Type B pancreatic cell (in vitro differentiated cells): Measurements from ENCODE around the gene SPOP. TPM values are rescaled to one million over a fixed set of nuclear protein-coding genes. Genes with fewer than 3 reads are reported as not detected.
"Not testable (repeated sequence)": the region's sequence is repeated elsewhere in the genome, so short reads cannot be mapped to it uniquely, and the experiment has no call there.

Experiments
- DNase-seq: peaks from one replicate; pipeline ENCODE4 v3.0.0; 2021; ENCODE audit warnings: mixed read lengths; ENCODE audit not compliant: unreplicated experiment; ENCODE audit errors: extremely low spot score
- H3K27ac Mint-ChIP-seq: 2 replicates; pipeline ENCODE4 v1.8.0; 2021; ENCODE audit warnings: mild to moderate bottlenecking, mixed read lengths
- H3K27me3 Mint-ChIP-seq: 2 replicates; pipeline ENCODE4 v1.8.0; 2021; ENCODE audit warnings: mixed read lengths
- H3K36me3 Mint-ChIP-seq: 2 replicates; pipeline ENCODE4 v1.8.0; 2021; ENCODE audit warnings: mixed read lengths
- H3K4me1 Mint-ChIP-seq: one replicate; pipeline ENCODE4 v1.8.0; 2021; ENCODE audit warnings: mixed read lengths; ENCODE audit not compliant: unreplicated experiment
- H3K4me3 Mint-ChIP-seq: 2 replicates; pipeline ENCODE4 v1.8.0; 2021; ENCODE audit warnings: mild to moderate bottlenecking, mixed read lengths
- H3K9me3 Mint-ChIP-seq: 2 replicates; pipeline ENCODE4 v1.8.0; 2021; ENCODE audit warnings: mixed read lengths
- total RNA-seq: library from RNA; stranded (reverse); gene quantifications from 2 replicates; pipeline ENCODE4 v1.2.1, GENCODE V29; 2021; ENCODE audit warnings: low replicate concordance
- TF ChIP-seq, protein P1 (sequence below): fragments of 200-600 bp; sonication (generic); conservative IDR thresholded peaks from 2 replicates; pipeline ENCODE4 v1.5.0; 2021; ENCODE audit warnings: antibody characterized with exemption, mild to moderate bottlenecking

SPOP gene
- total RNA-seq, 1 donor from 2014 or later, result 67.7 TPM

- no peak for DNase-seq
- H3K27me3 Mint-ChIP-seq, result peaks cover 6% of the 10 kb centered on the region
- TF ChIP-seq, protein P1, sequence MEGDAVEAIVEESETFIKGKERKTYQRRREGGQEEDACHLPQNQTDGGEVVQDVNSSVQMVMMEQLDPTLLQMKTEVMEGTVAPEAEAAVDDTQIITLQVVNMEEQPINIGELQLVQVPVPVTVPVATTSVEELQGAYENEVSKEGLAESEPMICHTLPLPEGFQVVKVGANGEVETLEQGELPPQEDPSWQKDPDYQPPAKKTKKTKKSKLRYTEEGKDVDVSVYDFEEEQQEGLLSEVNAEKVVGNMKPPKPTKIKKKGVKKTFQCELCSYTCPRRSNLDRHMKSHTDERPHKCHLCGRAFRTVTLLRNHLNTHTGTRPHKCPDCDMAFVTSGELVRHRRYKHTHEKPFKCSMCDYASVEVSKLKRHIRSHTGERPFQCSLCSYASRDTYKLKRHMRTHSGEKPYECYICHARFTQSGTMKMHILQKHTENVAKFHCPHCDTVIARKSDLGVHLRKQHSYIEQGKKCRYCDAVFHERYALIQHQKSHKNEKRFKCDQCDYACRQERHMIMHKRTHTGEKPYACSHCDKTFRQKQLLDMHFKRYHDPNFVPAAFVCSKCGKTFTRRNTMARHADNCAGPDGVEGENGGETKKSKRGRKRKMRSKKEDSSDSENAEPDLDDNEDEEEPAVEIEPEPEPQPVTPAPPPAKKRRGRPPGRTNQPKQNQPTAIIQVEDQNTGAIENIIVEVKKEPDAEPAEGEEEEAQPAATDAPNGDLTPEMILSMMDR, result no peak
- H3K4me3 Mint-ChIP-seq, result peak overlapping the region; percentile 98
- peaks cover 31% of the 10 kb centered on the region for H3K4me1 Mint-ChIP-seq
- H3K27ac Mint-ChIP-seq, result peak overlapping the region; percentile 98
- H3K36me3 Mint-ChIP-seq, result peaks cover 21% of the 10 kb centered on the region
- peaks cover 6% of the 10 kb centered on the region for H3K9me3 Mint-ChIP-seq
Measured at GRCh38 chr17:49676276-49676868, 1.5 kb downstream of the SPOP start.

DNA sequence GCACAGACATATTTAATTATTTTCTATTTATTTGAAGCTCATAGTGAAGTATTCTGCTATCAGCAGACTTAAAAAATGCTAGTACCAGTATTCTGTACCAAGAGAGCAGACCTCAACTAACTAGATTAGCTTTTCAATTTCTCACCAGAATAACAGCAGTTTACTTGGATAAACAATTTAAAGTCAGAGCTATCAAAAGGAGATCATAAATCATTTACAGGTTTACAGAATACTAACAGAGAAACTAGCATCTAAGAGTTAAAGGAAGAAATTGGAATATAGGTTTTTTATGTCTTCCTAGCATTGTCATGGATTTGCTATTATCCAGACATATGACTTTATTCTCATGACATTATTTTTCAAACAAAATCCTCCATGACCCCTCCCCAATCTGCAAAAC is 3.4 kb downstream of the SPOP start:
- peak overlapping the region; percentile 98 for H3K4me3 Mint-ChIP-seq
- H3K9me3 Mint-ChIP-seq, result peaks cover 6% of the 10 kb centered on the region
- no peak for DNase-seq
- TF ChIP-seq, protein P1, result no peak
- peaks cover 21% of the 10 kb centered on the region for H3K36me3 Mint-ChIP-seq
- H3K27me3 Mint-ChIP-seq, result peaks cover 6% of the 10 kb centered on the region
- H3K4me1 Mint-ChIP-seq, result peaks cover 31% of the 10 kb centered on the region
- peak overlapping the region; percentile 30 for H3K27ac Mint-ChIP-seq

DNA sequence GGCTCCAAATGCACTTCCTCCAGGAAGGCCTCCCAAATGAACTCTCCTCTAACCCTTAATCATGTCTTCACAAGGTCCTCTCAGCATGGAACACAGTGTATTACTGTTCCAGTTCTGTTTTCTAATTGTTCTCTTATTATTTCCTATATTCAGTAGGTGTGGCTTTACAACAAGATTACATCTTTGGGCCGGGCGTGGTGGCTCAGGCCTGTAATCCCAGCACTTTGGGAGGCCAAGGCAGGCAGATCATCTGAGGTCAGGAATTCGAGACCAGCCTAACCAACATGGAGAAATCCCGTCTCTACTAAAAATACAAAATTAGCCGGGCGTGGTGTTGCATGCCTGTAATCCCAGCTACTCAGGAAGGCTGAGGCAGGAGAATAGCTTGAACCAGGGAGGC is 4.2 kb downstream of the SPOP start:
- H3K4me1 Mint-ChIP-seq, result peaks cover 31% of the 10 kb centered on the region
- not testable (repeated sequence) for H3K27me3 Mint-ChIP-seq, DNase-seq, H3K9me3 Mint-ChIP-seq, H3K27ac Mint-ChIP-seq, H3K4me3 Mint-ChIP-seq
- peaks cover 21% of the 10 kb centered on the region for H3K36me3 Mint-ChIP-seq

GRCh38 chr17:49670641-49671040 is 7.3 kb downstream of the SPOP start:
- H3K4me1 Mint-ChIP-seq, result peaks cover 15% of the 10 kb centered on the region
- H3K27ac Mint-ChIP-seq, result no peak overlapping the region
- peaks cover 16% of the 10 kb centered on the region for H3K36me3 Mint-ChIP-seq
- TF ChIP-seq, protein P1, result no peak
- H3K9me3 Mint-ChIP-seq, result no peaks in the 10 kb centered on the region
- no peak for DNase-seq
- no peak overlapping the region for H3K4me3 Mint-ChIP-seq
- no peaks in the 10 kb centered on the region for H3K27me3 Mint-ChIP-seq

DNA sequence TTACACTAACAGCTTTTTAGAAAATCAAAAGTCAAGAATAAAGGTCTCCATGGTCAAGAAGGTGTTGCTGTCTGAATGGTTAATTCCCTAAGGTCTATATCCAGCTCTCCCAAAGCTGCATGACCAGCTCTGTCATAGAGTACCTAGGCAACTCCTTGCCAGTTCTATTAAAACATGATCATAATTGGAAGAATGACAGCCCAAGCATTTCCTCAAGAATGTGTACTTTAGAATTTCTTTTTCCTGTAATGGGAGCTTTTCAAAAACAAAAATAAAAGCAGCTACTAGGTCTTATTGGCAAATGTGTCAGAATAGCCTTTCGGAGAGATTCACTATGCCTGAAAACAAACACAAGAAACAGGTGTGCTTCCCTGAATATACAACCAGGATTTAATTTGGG is 7.9 kb downstream of the SPOP start:
- Mint-ChIP-seq H3K27ac (no peak overlapping the region), H3K4me1 (peaks cover 10% of the 10 kb centered on the region), H3K9me3 (no peaks in the 10 kb centered on the region), H3K4me3 (no peak overlapping the region), H3K27me3 (no peaks in the 10 kb centered on the region), H3K36me3 (peaks cover 12% of the 10 kb centered on the region)
- TF ChIP-seq, protein P1, result no peak
- DNase-seq, result no peak

DNA sequence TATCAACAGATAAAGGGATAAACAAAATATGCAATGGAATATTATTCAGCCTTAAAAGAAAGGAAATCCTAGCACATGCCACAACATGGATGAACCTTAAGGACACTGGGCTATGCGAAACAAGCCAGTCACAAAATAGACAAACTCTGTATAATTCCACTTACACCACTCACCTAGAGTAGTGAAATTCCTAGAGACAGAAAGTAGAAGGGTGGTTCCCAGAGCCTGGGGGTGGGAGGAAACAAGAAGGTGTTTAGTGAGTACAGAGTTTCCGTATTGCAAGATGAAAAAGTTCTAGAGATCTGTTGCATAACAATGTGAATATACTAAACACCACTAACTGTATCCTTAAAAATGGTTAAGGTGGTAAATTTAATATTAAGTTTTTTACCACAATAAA is 10.0 kb downstream of the SPOP start:
- no peak overlapping the region for H3K27ac Mint-ChIP-seq
- no peak overlapping the region for H3K4me3 Mint-ChIP-seq
- H3K36me3 Mint-ChIP-seq, result peaks cover 9% of the 10 kb centered on the region
- no peaks in the 10 kb centered on the region for H3K9me3 Mint-ChIP-seq
- H3K27me3 Mint-ChIP-seq, result no peaks in the 10 kb centered on the region
- no peak for DNase-seq
- no peaks in the 10 kb centered on the region for H3K4me1 Mint-ChIP-seq
- TF ChIP-seq, protein P1, result no peak
